ENCODE results near the gene TBC1D22B. TPM values are rescaled to one million over a fixed set of nuclear protein-coding genes. Genes with fewer than 3 reads are reported as not detected.

Gene TBC1D22B
- total RNA-seq, 1 donor from 2014 or later, result 12.5 TPM

DNA sequence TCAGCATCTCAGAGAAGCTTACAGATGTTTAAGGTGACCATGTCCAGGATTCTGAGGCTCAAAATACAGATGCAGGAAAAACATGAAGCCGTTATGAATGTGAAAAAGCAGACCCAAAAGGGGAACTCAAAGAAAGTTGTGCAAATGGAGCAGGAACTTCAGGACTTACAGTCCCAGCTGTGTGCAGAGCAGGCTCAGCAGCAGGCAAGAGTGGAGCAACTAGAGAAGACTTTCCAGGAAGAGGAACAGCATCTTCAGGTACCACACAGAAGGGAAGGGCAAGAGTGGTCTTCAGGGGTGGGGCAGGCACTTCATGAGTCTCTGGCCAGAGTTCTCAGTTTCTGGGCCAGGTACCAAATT is 111.4 kb downstream of the TBC1D22B start:
- Histone ChIP-seq H3K36me3 (peaks cover 0 to 29% of the 10 kb centered on the region in 2 donors), H3K4me1 (peaks cover 9% of the 10 kb centered on the region), H3K27me3 (no peaks in the 10 kb centered on the region), H3K9me3 (no peaks in the 10 kb centered on the region), H3K4me3 (no peak overlapping the region), H3K27ac (no peak overlapping the region)
- intact Hi-C loops (cut with DNase I), result no loop called here
- no peak for DNase-seq (ENCODE audit: extremely low spot score in 2 of 2)
- TF ChIP-seq, protein P1, sequence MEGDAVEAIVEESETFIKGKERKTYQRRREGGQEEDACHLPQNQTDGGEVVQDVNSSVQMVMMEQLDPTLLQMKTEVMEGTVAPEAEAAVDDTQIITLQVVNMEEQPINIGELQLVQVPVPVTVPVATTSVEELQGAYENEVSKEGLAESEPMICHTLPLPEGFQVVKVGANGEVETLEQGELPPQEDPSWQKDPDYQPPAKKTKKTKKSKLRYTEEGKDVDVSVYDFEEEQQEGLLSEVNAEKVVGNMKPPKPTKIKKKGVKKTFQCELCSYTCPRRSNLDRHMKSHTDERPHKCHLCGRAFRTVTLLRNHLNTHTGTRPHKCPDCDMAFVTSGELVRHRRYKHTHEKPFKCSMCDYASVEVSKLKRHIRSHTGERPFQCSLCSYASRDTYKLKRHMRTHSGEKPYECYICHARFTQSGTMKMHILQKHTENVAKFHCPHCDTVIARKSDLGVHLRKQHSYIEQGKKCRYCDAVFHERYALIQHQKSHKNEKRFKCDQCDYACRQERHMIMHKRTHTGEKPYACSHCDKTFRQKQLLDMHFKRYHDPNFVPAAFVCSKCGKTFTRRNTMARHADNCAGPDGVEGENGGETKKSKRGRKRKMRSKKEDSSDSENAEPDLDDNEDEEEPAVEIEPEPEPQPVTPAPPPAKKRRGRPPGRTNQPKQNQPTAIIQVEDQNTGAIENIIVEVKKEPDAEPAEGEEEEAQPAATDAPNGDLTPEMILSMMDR (IDR thresholded peaks at IDR 0.05), result no peak
- no peak for TF ChIP-seq POLR2AphosphoS5 (IDR thresholded peaks at IDR 0.05; ENCODE audit: insufficient read depth in 1 of 2, low read depth in 1 of 2)
- TF ChIP-seq POLR2A (IDR thresholded peaks at IDR 0.05), result no peak

DNA sequence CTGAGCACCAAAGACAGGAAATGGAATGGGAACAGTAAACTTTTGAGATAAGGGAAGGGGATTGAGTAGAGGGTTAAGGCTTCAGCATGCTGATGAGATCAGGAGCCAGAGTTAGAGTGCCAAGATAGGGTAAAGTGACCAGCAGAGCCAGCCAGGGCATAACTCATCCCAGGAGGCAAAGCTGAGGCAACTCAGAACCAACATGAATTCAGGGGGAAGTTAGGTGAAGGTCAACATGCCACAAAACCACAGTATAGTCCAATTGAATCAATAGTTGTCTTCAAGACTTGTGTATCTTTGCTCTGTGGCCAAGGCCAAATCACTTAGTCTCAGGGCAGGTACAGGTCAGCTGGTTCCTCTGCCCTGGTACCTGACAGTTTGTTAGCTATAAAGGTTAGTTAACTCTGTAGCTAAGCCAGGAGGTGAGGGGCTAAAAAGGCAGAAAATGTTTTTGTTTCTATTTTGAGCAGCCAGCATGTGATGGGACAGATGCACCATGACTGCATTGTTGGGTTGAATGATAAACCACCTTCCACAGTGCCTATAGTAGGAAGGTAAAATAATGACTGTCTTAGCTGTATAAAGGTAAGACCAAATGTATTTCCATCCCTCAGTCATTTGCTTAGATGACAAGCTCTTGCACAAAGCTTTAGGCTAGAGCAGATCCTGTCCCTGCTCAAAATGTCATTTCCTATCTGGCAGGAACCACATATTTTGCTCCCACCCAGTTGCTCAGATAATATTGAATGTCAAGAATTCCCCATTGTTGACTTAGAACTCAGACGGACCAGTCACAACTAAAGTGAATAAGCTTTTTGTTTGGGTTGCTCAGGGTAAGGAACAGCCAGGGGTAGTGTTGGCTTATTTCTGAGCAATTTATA is 112.0 kb downstream of the TBC1D22B start:
- no peaks in the 10 kb centered on the region for H3K9me3 ChIP-seq
- no peaks in the 10 kb centered on the region for H3K27me3 ChIP-seq
- peaks cover 0 to 29% of the 10 kb centered on the region in 2 donors for H3K36me3 ChIP-seq
- peaks cover 16% of the 10 kb centered on the region for H3K4me1 ChIP-seq
- DNase-seq (ENCODE audit: extremely low spot score in 2 of 2), result no peak
- TF ChIP-seq, protein P1 (IDR thresholded peaks at IDR 0.05), result no peak
- TF ChIP-seq POLR2A (IDR thresholded peaks at IDR 0.05), result no peak
- TF ChIP-seq POLR2AphosphoS5 (IDR thresholded peaks at IDR 0.05; ENCODE audit: insufficient read depth in 1 of 2, low read depth in 1 of 2), result no peak
- H3K27ac ChIP-seq, result no peak overlapping the region
- no peak overlapping the region for H3K4me3 ChIP-seq
- intact Hi-C loops (cut with DNase I), result no loop called here

DNA sequence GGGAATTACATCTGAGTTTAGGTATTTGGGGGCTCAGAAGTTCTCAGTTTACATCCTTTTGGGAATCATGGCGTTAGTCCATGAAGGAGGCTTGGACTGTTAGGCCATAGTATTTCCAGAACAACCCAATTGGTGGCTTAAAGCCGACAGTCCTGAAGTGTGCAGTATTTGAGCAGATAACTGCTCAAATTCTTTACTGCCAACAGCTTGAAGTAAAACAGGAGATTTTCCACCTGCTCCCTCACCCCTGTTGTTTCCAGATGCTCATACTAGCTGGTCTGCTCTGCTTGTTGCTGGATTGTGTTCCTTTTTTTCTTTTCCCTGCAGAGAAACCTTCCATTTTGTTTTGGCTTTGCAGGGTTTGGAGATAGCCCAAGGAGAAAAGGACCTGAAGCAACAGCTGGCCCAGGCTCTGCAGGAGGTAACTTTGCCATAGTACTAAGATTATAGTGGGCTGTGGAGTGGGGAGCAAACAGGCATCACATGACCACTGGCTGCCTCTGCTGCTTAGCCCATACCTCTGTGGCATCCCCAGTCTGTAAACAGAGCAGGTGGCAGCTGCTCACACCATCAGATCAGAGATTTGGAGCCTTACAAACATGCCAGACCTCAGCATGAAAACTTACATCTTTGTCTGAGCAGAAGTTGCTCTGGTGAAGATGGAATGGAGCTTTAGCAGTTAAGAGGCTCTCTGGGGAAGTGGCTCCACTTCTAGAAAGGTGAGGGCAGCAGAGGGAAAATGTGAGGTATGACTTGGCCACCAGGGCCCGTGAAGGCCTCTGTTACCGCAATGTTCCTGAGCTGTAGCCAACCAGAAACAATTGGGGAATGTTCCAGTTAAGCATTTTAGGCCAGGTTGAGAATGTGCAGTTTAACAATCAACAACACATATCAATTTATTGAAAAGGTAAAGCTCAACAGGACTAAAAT is 113.8 kb downstream of the TBC1D22B start:
- Histone ChIP-seq H3K4me3 (no peak overlapping the region), H3K9me3 (no peaks in the 10 kb centered on the region), H3K27ac (no peak overlapping the region), H3K36me3 (peaks cover 0 to 29% of the 10 kb centered on the region in 2 donors), H3K27me3 (no peaks in the 10 kb centered on the region), H3K4me1 (peaks cover 19% of the 10 kb centered on the region)
- no peak for TF ChIP-seq POLR2A (IDR thresholded peaks at IDR 0.05)
- no peak for TF ChIP-seq POLR2AphosphoS5 (IDR thresholded peaks at IDR 0.05; ENCODE audit: insufficient read depth in 1 of 2, low read depth in 1 of 2)
- TF ChIP-seq, protein P1 (IDR thresholded peaks at IDR 0.05), result no peak
- intact Hi-C loops (cut with DNase I), result no loop called here
- DNase-seq (ENCODE audit: extremely low spot score in 2 of 2), result no peak

DNA sequence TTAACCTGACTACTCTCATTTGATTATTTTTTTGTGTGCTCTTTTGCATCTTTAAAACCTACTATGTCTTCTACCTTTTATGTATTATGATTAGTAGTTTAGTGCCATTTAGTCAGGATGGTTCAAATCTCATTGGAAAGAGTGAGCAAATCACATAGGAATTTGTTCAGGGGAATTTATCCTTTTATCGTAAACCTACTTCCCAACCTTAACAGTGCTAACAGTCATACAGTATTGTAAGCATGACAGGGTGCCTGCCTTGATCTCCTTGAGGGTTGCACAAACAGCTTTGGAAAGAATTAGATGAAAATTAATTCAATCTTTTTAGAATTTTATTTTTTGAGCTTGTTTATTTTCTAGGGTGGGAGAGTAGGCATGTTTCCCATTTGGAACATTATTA is 114.5 kb downstream of the TBC1D22B start:
- H3K27ac ChIP-seq, result no peak overlapping the region
- H3K27me3 ChIP-seq, result no peaks in the 10 kb centered on the region
- no peaks in the 10 kb centered on the region for H3K9me3 ChIP-seq
- no peak overlapping the region for H3K4me3 ChIP-seq
- H3K4me1 ChIP-seq, result peaks cover 19% of the 10 kb centered on the region
- no peak for DNase-seq (ENCODE audit: extremely low spot score in 2 of 2)
- intact Hi-C loops (cut with DNase I), result no loop called here
- TF ChIP-seq, protein P1 (IDR thresholded peaks at IDR 0.05), result no peak
- no peak for TF ChIP-seq POLR2AphosphoS5 (IDR thresholded peaks at IDR 0.05; ENCODE audit: insufficient read depth in 1 of 2, low read depth in 1 of 2)
- no peak for TF ChIP-seq POLR2A (IDR thresholded peaks at IDR 0.05)
- H3K36me3 ChIP-seq, result peaks cover 0 to 29% of the 10 kb centered on the region in 2 donors
